Activated CD4-positive, alpha-beta T cell treated with anti-CD3 and anti-CD28 coated beads, Interleukin-10, Interleukin-2, amounts not matched to agents 100 ng/mL and 50 ng/mL, durations not matched to agents 16 hours and 8 hours (primary cell): ENCODE measurements around the gene GRIP2.
A peak's percentile ranks its signal among the peaks of the same experiment; 100 is the strongest.

ENCODE experiments used
- DNase-seq: peaks from one replicate; pipeline ENCODE4 v3.0.0-alpha.2; 2020

GRIP2 gene

GRCh38 chr3:14538451-14539088 lies 1.6 kb downstream of the GRIP2 start:
- no peak for DNase-seq

- DNase-seq, result peak; percentile 15
These were observed 2.3 kb downstream of the GRIP2 start for GRCh38 chr3:14537590-14538450.

- DNase-seq, result no peak
These were observed 3.1 kb downstream of the GRIP2 start for GRCh38 chr3:14536837-14537589.

GRCh38 chr3:14536055-14536815 lies 3.9 kb downstream of the GRIP2 start:
- no peak for DNase-seq

- no peak for DNase-seq
These were observed 4.5 kb downstream of the GRIP2 start for GRCh38 chr3:14535616-14536015.

- no peak for DNase-seq
These were observed 5.5 kb downstream of the GRIP2 start for GRCh38 chr3:14534516-14535191.

- DNase-seq, result no peak
These were observed 6.6 kb downstream of the GRIP2 start for GRCh38 chr3:14533457-14533958.

- no peak for DNase-seq
These were observed 7.3 kb downstream of the GRIP2 start for GRCh38 chr3:14532691-14533456.

- no peak for DNase-seq
These were observed 8.2 kb downstream of the GRIP2 start for GRCh38 chr3:14531856-14532395.

- no peak for DNase-seq
These were observed 12.1 kb downstream of the GRIP2 start for GRCh38 chr3:14528081-14528480.

GRCh38 chr3:14525685-14526631 lies 14.2 kb downstream of the GRIP2 start:
- no peak for DNase-seq

- no peak for DNase-seq
These were observed 15.1 kb downstream of the GRIP2 start for GRCh38 chr3:14524920-14525660.

GRCh38 chr3:14524311-14524711 lies 15.8 kb downstream of the GRIP2 start:
- DNase-seq, result no peak

- no peak for DNase-seq
These were observed 16.4 kb downstream of the GRIP2 start for GRCh38 chr3:14523792-14524191.

- no peak for DNase-seq
These were observed 17.4 kb downstream of the GRIP2 start for GRCh38 chr3:14522768-14523167.

GRCh38 chr3:14522129-14522691 lies 17.9 kb downstream of the GRIP2 start:
- no peak for DNase-seq

GRCh38 chr3:14521611-14522010 lies 18.5 kb downstream of the GRIP2 start:
- no peak for DNase-seq

GRCh38 chr3:14520967-14521366 lies 19.2 kb downstream of the GRIP2 start:
- DNase-seq, result no peak

- DNase-seq, result no peak
These were observed 20.0 kb downstream of the GRIP2 start for GRCh38 chr3:14520149-14520548.
